SK-N-MC (cell line): Measurements from ENCODE around the gene VWA7.
A peak's percentile ranks its signal among the peaks of the same experiment; 100 is the strongest.

Experiments
- EZH2 ChIP-seq: fragments of 200-600 bp; sonication (generic); IDR thresholded peaks from one replicate; pipeline ENCODE4 v1.6.1; 2017; ENCODE audit warnings: antibody characterized with exemption
- FOXP2 ChIP-seq: optimal IDR thresholded peaks from 2 replicates; pipeline ENCODE3; 2011; ENCODE audit warnings: mild to moderate bottlenecking, moderate library complexity; ENCODE audit not compliant: insufficient read depth; ENCODE audit errors: extremely low read length, control extremely low read depth
- POLR2AphosphoS5 ChIP-seq: IDR thresholded peaks from 2 replicates; pipeline ENCODE4 v1.6.1; 2012; ENCODE audit warnings: mild to moderate bottlenecking, low read depth, low read length, borderline replicate concordance

GRCh38 chr6:31795616-31796298 is 18.6 kb upstream of the VWA7 start, which contains the start of gene VARS1:
- TF ChIP-seq POLR2AphosphoS5 (peak; percentile 59), EZH2 (no peak), FOXP2 (no peak)
